Measurements from ENCODE around the gene COL4A2. TPM values are rescaled to one million over a fixed set of nuclear protein-coding genes. Genes with fewer than 3 reads are reported as not detected.

The COL4A2 gene
- total RNA-seq, 2 experiments from 2014 or later = not detected

DNA sequence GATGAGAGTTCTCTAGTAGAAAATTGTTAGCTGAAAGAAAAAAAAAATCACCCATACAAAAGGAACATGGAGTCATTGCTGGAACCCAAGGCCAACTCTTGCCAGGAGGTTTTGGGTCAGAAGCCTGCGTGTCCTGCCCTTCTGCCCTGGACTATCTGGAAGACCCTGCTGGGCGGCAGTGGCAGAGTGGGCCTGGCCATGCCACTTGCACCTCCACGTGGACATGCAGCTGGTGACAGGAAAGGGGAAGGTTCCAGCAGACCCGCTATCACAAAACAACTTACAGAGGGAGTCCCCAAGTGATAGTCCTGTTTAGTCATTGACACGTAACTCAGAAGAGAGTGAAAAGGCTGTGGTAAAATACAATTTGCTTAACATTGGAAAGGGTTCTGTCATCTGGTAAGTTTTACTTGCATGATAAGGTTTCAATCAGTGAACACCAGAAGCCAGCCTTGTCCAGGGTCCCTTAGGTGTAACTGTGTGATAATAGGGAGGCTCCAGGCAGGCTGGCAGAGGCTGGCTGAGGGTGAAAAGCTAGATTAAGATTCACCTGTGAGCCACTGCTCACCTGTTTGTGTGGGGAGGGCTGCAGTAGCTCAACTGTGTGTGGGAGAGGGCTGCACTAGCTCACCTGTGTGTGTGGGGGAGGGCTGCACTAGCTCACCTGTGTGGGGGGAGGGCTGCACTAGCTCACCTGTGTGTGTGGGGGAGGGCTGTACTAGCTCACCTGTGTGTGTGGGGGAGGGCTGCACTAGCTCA is 47.8 kb downstream of the COL4A2 start:
- H3K36me3 Mint-ChIP-seq = no peaks in the 10 kb centered on the region
- no peak overlapping the region for H3K27ac Mint-ChIP-seq
- DNase-seq (no peak), ATAC-seq (no peak)
- peaks cover 2% of the 10 kb centered on the region for H3K27me3 Mint-ChIP-seq
- H3K4me1 Mint-ChIP-seq = no peaks in the 10 kb centered on the region
- H3K4me3 Mint-ChIP-seq = no peak overlapping the region
- H3K9me3 Mint-ChIP-seq (ENCODE audit: low read depth) = no peaks in the 10 kb centered on the region
- CTCF ChIA-PET = no interaction called here

GRCh38 chr13:110356362-110356761 is 49.3 kb downstream of the COL4A2 start:
- no peak overlapping the region for H3K27ac Mint-ChIP-seq
- no peak overlapping the region for H3K4me3 Mint-ChIP-seq
- DNase-seq (no peak), ATAC-seq (no peak)
- CTCF ChIA-PET = no interaction called here
- H3K36me3 Mint-ChIP-seq = no peaks in the 10 kb centered on the region
- H3K9me3 Mint-ChIP-seq (ENCODE audit: low read depth) = no peaks in the 10 kb centered on the region
- peaks cover under 1% of the 10 kb centered on the region for H3K27me3 Mint-ChIP-seq
- H3K4me1 Mint-ChIP-seq = no peaks in the 10 kb centered on the region

GRCh38 chr13:110358381-110358780 is 51.3 kb downstream of the COL4A2 start:
- H3K27ac Mint-ChIP-seq = no peak overlapping the region
- ATAC-seq = no peak
- H3K9me3 Mint-ChIP-seq (ENCODE audit: low read depth) = no peaks in the 10 kb centered on the region
- no peaks in the 10 kb centered on the region for H3K4me1 Mint-ChIP-seq
- H3K36me3 Mint-ChIP-seq = no peaks in the 10 kb centered on the region
- CTCF ChIA-PET = no interaction called here
- no peak for DNase-seq
- H3K4me3 Mint-ChIP-seq = no peak overlapping the region
- H3K27me3 Mint-ChIP-seq = no peaks in the 10 kb centered on the region

DNA sequence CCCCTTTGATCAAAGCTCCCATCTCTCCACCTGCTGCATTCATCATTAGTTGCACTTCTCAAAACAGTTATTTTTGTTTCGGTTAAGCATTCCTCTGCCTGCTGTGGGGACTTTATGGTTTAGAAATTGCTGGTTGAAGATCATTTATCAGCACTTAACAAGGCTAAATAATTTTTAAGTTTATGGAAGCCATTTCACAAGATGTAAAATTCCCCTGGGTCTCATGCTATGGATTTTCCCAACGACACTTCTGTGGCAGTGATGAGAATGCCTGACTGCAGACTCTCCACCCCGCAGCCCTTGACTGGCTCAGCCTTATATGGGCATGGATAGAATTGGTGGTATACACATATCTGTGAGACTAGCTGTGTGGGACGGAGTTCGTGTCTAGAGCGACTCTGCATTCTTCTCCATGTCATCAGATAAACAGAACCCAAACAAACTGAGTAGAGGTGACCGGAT is 52.8 kb downstream of the COL4A2 start:
- DNase-seq = no peak
- no peak overlapping the region for H3K27ac Mint-ChIP-seq
- H3K4me1 Mint-ChIP-seq = no peaks in the 10 kb centered on the region
- no peak overlapping the region for H3K4me3 Mint-ChIP-seq
- H3K9me3 Mint-ChIP-seq (ENCODE audit: low read depth) = no peaks in the 10 kb centered on the region
- H3K27me3 Mint-ChIP-seq = no peaks in the 10 kb centered on the region
- H3K36me3 Mint-ChIP-seq = no peaks in the 10 kb centered on the region
- ATAC-seq = no peak
- CTCF ChIA-PET = no interaction called here

DNA sequence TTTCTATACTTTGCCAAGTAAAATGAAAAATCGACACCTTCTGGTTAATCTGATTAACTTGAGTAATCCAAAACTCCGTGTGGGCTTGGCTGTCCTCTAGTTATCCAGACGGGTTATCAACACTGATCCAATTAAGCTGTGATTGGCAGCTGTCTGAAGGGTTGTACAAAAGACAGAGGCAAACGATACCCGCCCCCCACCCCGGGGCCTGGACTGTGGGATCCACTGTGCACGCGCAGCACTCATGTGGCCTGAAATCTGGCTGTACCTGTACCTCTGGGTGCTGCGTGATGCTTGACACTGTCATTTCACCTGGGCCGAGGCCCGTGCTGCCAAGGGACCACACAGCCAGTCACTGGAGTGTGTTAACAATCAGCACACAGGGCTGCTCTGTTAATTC is 53.5 kb downstream of the COL4A2 start:
- H3K4me3 Mint-ChIP-seq = no peak overlapping the region
- no peak for ATAC-seq
- CTCF ChIA-PET = no interaction called here
- no peak overlapping the region for H3K27ac Mint-ChIP-seq
- H3K36me3 Mint-ChIP-seq = no peaks in the 10 kb centered on the region
- H3K27me3 Mint-ChIP-seq = peaks cover 2% of the 10 kb centered on the region
- no peaks in the 10 kb centered on the region for H3K9me3 Mint-ChIP-seq (ENCODE audit: low read depth)
- no peak for DNase-seq
- no peaks in the 10 kb centered on the region for H3K4me1 Mint-ChIP-seq

- H3K27ac Mint-ChIP-seq = no peak overlapping the region
- no peaks in the 10 kb centered on the region for H3K4me1 Mint-ChIP-seq
- ATAC-seq (no peak), DNase-seq (no peak)
- no peaks in the 10 kb centered on the region for H3K9me3 Mint-ChIP-seq (ENCODE audit: low read depth)
- peaks cover 5% of the 10 kb centered on the region for H3K27me3 Mint-ChIP-seq
- H3K36me3 Mint-ChIP-seq = no peaks in the 10 kb centered on the region
- CTCF ChIA-PET = no interaction called here
- no peak overlapping the region for H3K4me3 Mint-ChIP-seq
These were observed 54.4 kb downstream of the COL4A2 start for GRCh38 chr13:110361365-110361911.

- no peak for DNase-seq
- Mint-ChIP-seq H3K36me3 (no peaks in the 10 kb centered on the region), H3K9me3 (ENCODE audit: low read depth) (no peaks in the 10 kb centered on the region), H3K4me1 (no peaks in the 10 kb centered on the region), H3K4me3 (no peak overlapping the region), H3K27me3 (peaks cover 11% of the 10 kb centered on the region), H3K27ac (no peak overlapping the region)
- ATAC-seq = no peak
- CTCF ChIA-PET = no interaction called here
These were observed 55.9 kb downstream of the COL4A2 start for GRCh38 chr13:110363010-110363409.

DNA sequence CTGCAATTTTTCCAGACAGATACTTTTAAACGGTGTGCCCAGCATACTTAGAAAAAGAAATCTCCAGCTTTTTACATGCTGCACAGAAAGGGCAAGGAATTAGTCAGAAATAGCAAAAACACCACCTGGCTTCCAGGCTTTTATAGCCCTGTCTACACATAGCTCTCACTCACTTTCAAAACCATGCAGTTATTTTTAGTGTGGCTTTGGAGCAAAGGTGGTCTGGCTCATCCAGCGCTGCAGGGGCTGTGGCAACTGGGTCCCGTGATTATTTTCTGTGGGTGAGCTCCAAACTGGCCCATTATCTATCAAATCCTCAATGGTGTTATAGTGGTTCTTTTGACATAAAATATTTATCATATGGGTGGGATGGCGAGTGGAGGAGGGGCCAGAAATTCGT is 57.0 kb downstream of the COL4A2 start:
- H3K4me3 Mint-ChIP-seq = no peak overlapping the region
- no peak overlapping the region for H3K27ac Mint-ChIP-seq
- peaks cover 11% of the 10 kb centered on the region for H3K27me3 Mint-ChIP-seq
- no peaks in the 10 kb centered on the region for H3K9me3 Mint-ChIP-seq (ENCODE audit: low read depth)
- ATAC-seq = no peak
- no peaks in the 10 kb centered on the region for H3K36me3 Mint-ChIP-seq
- CTCF ChIA-PET = no interaction called here
- H3K4me1 Mint-ChIP-seq = no peaks in the 10 kb centered on the region
- DNase-seq = no peak

- peaks cover 16% of the 10 kb centered on the region for H3K27me3 Mint-ChIP-seq
These were observed 58.8 kb downstream of the COL4A2 start for GRCh38 chr13:110365876-110366275.

DNA sequence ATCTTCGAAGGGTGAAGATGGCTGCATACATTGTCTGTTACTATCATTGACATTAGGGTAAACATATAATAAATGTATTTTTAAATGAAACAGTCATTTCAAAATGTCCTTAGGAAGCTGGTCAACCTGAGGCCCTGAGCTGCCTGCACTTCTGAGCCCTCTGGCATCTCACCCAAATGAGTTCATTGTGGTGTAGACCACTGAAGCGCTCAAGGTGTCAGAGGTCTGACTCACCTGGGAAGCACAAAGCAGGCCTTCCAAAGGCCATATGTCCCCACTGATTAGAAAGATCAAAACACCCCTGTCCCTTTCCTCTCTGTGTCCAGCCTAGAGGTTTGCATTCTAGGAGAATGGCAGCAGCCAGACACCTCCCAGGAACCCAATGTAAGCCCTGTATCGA is 59.6 kb downstream of the COL4A2 start:
- Mint-ChIP-seq H3K36me3 (no peaks in the 10 kb centered on the region), H3K9me3 (ENCODE audit: low read depth) (no peaks in the 10 kb centered on the region)

More at GRCh38 chr13:110365876-110366275, 58.8 kb downstream of the COL4A2 start:
- CTCF ChIA-PET = no interaction called here
- no peak for DNase-seq
- Mint-ChIP-seq H3K27ac (no peak overlapping the region), H3K4me1 (no peaks in the 10 kb centered on the region), H3K4me3 (no peak overlapping the region), H3K9me3 (ENCODE audit: low read depth) (no peaks in the 10 kb centered on the region), H3K36me3 (no peaks in the 10 kb centered on the region)
- ATAC-seq = no peak

DNA sequence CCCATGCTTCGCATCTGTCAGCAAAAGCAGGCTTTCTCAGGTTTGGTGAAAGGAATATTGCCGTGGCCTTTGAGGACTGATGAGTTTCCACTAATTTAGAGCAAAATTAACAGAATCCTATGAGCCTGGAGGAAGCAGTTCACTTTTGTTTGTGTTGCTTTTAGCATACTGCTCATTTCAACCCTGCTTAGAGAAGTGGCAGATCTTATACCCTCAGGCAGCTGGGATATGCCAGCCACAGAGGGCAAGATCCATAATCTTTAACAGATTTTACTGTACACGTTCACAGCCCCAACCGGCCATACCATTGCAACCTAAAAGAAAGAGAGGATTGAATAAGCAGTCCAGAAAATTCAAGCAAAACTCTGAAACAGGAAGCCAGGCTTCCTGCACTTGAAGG is 60.5 kb downstream of the COL4A2 start:
- Mint-ChIP-seq H3K4me3 (no peak overlapping the region), H3K27ac (no peak overlapping the region), H3K4me1 (no peaks in the 10 kb centered on the region), H3K9me3 (ENCODE audit: low read depth) (no peaks in the 10 kb centered on the region), H3K27me3 (peaks cover 23% of the 10 kb centered on the region), H3K36me3 (no peaks in the 10 kb centered on the region)
- CTCF ChIA-PET = no interaction called here
- DNase-seq (no peak), ATAC-seq (no peak)

More for the DNA sequence above, 59.6 kb downstream of the COL4A2 start:
- no peak overlapping the region for H3K4me3 Mint-ChIP-seq
- no peak overlapping the region for H3K27ac Mint-ChIP-seq
- H3K27me3 Mint-ChIP-seq = peaks cover 19% of the 10 kb centered on the region
- H3K4me1 Mint-ChIP-seq = no peaks in the 10 kb centered on the region
- CTCF ChIA-PET = no interaction called here
- DNase-seq (no peak), ATAC-seq (no peak)

DNA sequence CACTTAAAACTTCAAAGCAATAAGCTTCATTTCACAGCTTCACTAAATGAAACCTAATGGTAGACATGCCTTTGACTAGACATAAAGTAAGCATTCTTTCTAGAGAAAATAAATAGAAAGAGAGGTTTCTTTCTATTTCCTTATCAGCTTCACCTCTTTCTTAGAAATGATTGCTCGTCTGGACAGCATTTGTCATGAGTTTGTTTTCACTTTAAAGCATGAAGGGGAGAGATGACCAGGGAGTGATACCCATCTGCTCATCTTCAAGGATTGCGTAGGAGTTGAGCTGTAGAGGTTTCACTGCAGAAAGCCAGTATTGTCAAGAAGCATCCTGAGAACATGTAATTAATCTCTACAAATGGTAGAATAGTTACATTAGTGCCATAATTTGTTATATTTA is 61.3 kb downstream of the COL4A2 start:
- DNase-seq (no peak), ATAC-seq (no peak)
- Mint-ChIP-seq H3K4me3 (no peak overlapping the region), H3K27me3 (peaks cover 31% of the 10 kb centered on the region), H3K9me3 (ENCODE audit: low read depth) (no peaks in the 10 kb centered on the region), H3K4me1 (no peaks in the 10 kb centered on the region), H3K36me3 (no peaks in the 10 kb centered on the region), H3K27ac (no peak overlapping the region)
- CTCF ChIA-PET = no interaction called here

- Mint-ChIP-seq H3K4me3 (no peak overlapping the region), H3K9me3 (ENCODE audit: low read depth) (no peaks in the 10 kb centered on the region), H3K4me1 (no peaks in the 10 kb centered on the region), H3K27ac (no peak overlapping the region), H3K36me3 (no peaks in the 10 kb centered on the region), H3K27me3 (peaks cover 41% of the 10 kb centered on the region)
- ATAC-seq = no peak
- CTCF ChIA-PET = no interaction called here
- no peak for DNase-seq
These were observed 62.3 kb downstream of the COL4A2 start for GRCh38 chr13:110369400-110369799.

DNA sequence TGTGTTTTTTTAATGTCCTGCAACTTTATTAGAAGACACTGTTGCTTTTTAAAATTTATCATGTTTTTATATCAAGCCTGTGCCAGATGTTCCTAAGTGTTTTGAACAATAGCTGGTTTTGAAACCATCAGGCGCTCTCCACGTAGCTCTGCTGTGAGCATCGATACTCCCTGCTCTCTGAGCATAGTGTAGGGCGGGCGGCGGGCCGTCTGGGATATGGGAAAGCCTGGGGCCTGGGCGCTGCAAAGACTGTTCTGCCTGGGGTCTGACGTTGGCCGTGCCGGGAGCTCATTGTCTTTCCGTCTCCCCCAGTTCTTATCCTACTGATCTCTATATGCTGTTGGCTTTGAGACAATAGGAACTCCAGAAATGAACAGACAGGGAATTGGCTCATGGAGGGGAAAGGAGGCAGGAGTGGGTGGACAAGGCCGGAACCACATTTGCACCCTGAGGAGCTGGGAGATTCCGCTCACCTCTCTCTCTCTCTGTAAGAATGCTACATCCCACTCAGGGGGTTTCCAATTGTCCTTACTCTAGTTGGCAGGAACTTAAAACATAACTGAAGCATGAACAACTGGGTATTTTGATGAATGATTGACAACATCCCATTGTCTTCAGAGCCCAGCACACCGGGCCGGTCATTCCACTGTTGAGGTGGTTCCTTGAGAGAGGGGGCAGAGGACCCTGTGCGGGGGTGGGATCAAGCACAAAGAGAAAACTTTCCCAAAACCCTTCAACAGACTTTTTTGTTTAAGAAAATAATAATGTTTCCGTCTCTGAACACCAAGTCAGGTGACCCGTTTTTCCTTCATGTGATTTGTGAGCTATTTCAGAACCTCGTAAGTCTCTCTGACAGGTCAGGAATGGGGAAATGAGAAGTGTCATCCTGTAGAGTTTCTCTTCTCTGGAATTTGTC is 64.7 kb downstream of the COL4A2 start:
- CTCF ChIA-PET = no interaction called here
- H3K27ac Mint-ChIP-seq = no peak overlapping the region
- no peaks in the 10 kb centered on the region for H3K36me3 Mint-ChIP-seq
- peaks cover 38% of the 10 kb centered on the region for H3K27me3 Mint-ChIP-seq
- H3K9me3 Mint-ChIP-seq (ENCODE audit: low read depth) = no peaks in the 10 kb centered on the region
- DNase-seq (no peak), ATAC-seq (no peak)
- H3K4me1 Mint-ChIP-seq = no peaks in the 10 kb centered on the region
- no peak overlapping the region for H3K4me3 Mint-ChIP-seq

Measured in activated CD8-positive, alpha-beta memory T cell treated with anti-CD3 and anti-CD28 coated beads, Interleukin-2, amount 10 ng/mL, durations not matched to agents 7 days and 5 days (primary cell).